AG09319 (cell line): ENCODE data around the gene KNOP1.
"Not testable (repeated sequence)": the region's sequence is repeated elsewhere in the genome, so short reads cannot be mapped to it uniquely, and the experiment has no call there.

Source experiments
- DNase-seq: peaks from one replicate; pipeline ENCODE4 v3.0.0-alpha.2; 2010; ENCODE audit warnings: low read depth; ENCODE audit errors: extremely low read depth
- CTCF ChIP-seq: IDR thresholded peaks from 2 replicates; pipeline ENCODE4 v1.5.1; 2011; ENCODE audit warnings: low read depth, mild to moderate bottlenecking, inconsistent platforms, low read length, moderate library complexity

KNOP1 gene

GRCh38 chr16:19678804-19679203 is 39.2 kb downstream of the KNOP1 start:
- TF ChIP-seq CTCF, result no peak
- peak; percentile 30 for DNase-seq

DNA sequence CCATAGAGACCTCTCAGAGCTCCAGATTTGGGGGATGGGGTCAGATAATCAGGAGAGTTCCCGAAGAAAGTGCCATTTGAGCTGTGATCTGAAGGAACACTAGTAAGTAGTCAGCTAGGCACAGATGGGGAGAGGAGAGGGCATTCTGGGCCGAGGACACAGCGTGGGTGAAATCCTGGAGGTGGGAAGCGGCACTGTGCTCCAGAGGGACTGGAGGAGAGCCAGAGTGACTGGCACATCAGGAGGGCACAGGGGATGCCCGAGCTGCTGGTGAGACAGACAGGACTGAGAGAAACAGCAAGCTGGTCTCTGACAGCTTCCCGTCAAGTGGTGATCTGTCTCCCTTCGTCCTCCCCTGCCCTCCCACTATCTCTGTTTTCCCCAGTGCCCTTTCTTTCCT is 40.6 kb downstream of the KNOP1 start:
- no peak for DNase-seq
- no peak for TF ChIP-seq CTCF

DNA sequence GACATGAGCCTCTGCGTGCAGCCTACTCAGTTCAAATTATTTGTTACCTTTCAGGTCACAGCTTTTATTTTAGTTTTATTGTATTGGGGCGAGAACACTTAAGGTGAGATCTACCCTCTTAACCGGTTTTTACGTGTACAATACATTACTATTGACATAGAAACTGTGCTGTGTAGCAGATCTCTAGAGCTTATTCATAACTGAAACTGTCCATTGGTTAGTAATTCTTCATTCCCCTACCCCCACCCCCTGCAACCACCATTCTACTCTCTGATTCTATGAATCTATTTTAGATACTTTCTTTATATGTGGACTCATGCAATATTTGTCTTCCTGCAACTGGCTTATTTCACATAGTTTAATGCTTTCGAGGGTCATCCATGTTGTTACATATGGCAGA is 43.5 kb downstream of the KNOP1 start:
- no peak for DNase-seq
- no peak for TF ChIP-seq CTCF

DNA sequence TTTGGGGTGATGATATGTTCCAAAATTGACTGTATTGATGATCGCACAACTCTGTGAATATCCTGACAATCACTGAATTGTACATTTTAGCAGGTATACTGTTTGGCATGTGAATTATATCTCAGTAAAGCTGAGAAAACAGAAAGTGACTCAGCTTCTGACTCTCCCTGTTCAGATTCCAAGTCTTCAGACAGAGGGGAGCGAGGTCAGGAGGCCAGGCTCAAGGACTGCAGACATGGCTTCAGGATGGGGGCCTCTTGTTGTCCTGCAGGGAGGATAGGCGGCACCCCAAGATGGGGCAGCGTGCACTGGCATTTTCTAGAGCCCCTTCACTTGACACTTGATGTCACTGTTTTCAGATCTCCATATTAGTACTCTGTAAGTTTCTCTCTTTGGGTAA is 45.6 kb downstream of the KNOP1 start:
- TF ChIP-seq CTCF, result no peak
- DNase-seq, result no peak

DNA sequence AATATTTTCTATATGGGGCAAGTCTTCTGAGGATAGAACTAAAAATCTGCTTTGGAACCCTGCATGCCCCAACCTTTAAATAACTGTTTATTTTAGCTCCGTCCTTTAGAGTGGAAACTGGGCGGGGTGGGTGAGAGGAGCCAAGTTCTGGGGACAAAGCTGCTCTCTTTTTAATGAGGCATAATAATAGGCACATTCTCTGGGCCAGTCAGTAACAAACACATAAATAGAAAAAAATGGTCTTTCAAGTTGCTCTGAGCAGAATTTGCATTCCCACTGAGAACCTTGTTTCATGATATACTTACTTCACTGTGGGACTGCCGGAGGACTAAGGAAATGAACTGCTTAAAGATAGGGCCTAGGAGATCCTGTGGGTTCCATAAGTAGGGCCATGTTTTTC is 51.5 kb downstream of the KNOP1 start:
- TF ChIP-seq CTCF, result no peak
- DNase-seq, result no peak

DNA sequence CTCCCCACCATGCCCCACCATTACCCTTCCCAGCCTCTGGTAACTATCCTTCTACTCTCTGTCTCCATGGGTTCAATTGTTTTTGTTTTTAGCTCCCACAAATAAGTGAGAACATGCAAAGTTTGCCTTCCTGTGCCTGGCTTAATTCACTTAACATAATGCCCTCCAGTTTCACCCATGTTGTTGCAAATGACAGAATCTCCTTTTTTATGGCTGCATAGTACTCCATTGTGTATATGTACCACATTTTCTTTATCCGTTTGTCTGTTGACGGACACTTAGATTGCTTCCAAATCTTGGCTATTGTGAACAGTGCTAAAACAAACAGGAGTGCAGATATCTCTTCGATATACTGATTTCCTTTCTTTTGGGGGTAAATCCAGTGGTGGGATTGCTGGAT is 52.7 kb downstream of the KNOP1 start:
- DNase-seq, result not testable (repeated sequence)

GRCh38 chr16:19664166-19664565 is 53.9 kb downstream of the KNOP1 start:
- TF ChIP-seq CTCF, result no peak
- DNase-seq, result no peak

DNA sequence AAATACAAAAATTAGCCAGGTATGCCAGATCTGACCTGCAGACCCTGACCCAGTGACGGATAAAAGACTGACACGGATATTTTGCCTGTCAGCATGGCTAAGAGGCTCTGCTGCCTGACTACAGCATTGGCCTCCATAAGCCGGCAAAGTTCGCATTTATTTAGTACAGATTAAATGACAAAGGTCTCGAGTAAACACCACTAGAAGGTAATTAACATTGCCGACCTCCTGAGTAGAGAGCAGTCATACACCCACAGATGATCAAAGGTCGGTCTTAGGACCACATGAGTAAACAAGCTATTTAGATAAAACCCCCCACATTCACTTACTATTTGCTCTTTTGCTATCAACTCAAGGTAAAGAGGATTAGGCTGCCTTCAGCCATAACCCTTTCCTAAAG is 55.7 kb downstream of the KNOP1 start:
- no peak for TF ChIP-seq CTCF
- DNase-seq, result no peak
